HepG2 (cell line): ENCODE results near the gene KCNMA1. TPM values are rescaled to one million over a fixed set of nuclear protein-coding genes. Genes with fewer than 3 reads are reported as not detected.

Experiments used
- ATAC-seq: fragments of 200-7000 bp; cut with Tn5 transposase; 3 replicates; pipeline ENCODE4 v1.9.1; 2020; ENCODE audit warnings: mild to moderate bottlenecking, moderate library complexity
- BruUV-seq: library from RNA; stranded (reverse); fragments of 400-500 nt; replicated peaks from 2 replicates; lab custom pipeline; 2021; lab: Mats Ljungman, UMichigan
- CTCF ChIA-PET: fragments of 300-600 bp; formaldehyde crosslinking; extraction: SDS; loops from one replicate; lab custom pipeline; 2021; ENCODE audit warnings: low total read pairs, inconsistent platforms, low intra/inter-chr PET ratio; lab: Yijun Ruan, JAX
- POLR2A ChIA-PET: fragments of 350-600 bp; sonication (Branson Sonifier 250); formaldehyde crosslinking; loops from one replicate; lab custom pipeline; 2020; ENCODE audit warnings: antibody characterized with exemption, inconsistent platforms; lab: Yijun Ruan, JAX
- DNase-seq: peaks from one replicate; pipeline ENCODE4 v3.0.0-alpha.2; 2015; ENCODE audit warnings: low spot score
- FAIRE-seq: peaks from 3 replicates; lab custom pipeline; 2011; peaks lifted over from hg19 to GRCh38; lab: Jason Lieb, UNC
- H2AFZ ChIP-seq: one replicate; pipeline ENCODE4 v1.6.1; 2011; ENCODE audit warnings: low read length, inconsistent platforms
- H3K27ac ChIP-seq: fragments of 300-600 bp; 3 replicates; pipeline ENCODE4 v1.8.0; 2011; ENCODE audit warnings: mixed run types, mild to moderate bottlenecking, mixed read lengths, low read length, inconsistent platforms; ENCODE audit not compliant: insufficient read depth; ENCODE audit errors: extremely low read length
- H3K27me3 ChIP-seq, 2 experiments: fragments of 200-600 bp in 1 of 2; 2 replicates in 1 of 2; 3 replicates in 1 of 2; pipeline versions ENCODE4 v1.6.0 to v1.8.0; 2011; ENCODE audit warnings: low read length in 2 of 2, mild to moderate bottlenecking in 2 of 2, moderate library complexity in 2 of 2, inconsistent platforms in 1 of 2; ENCODE audit not compliant: insufficient read depth in 2 of 2, control insufficient read depth in 1 of 2
- H3K36me3 ChIP-seq, 2 experiments: fragments of 200-600 bp in 1 of 2; replicated peaks in 1 of 2; 2 replicates in 1 of 2; 3 replicates in 1 of 2; pipeline versions ENCODE4 v1.5.1 to v1.8.0; 2011; ENCODE audit warnings: low read length in 2 of 2, inconsistent platforms in 1 of 2; ENCODE audit not compliant: insufficient read depth in 2 of 2, control insufficient read depth in 1 of 2
- H3K4me1 ChIP-seq: 2 replicates; pipeline ENCODE4 v1.5.1; 2012; ENCODE audit warnings: low read length, inconsistent platforms; ENCODE audit not compliant: insufficient read depth
- H3K4me2 ChIP-seq: 2 replicates; pipeline ENCODE4 v1.6.0; 2011; ENCODE audit warnings: low read depth, low read length, inconsistent platforms
- H3K4me3 ChIP-seq, 3 experiments: fragments of 200-600 bp in 1 of 3; sonication (generic), shearing (Covaris generic) in 1 of 3; replicated peaks in 1 of 3; 2 replicates each; pipeline ENCODE4 v1.5.1; 2011 to 2016; ENCODE audit warnings: low read length in 3 of 3, inconsistent platforms in 2 of 3, low read depth in 2 of 3, mild to moderate bottlenecking in 2 of 3, control low read depth in 1 of 3, mixed read lengths in 1 of 3; ENCODE audit not compliant: insufficient read depth in 1 of 3
- H3K79me2 ChIP-seq: one replicate; pipeline ENCODE4 v1.6.1; 2011; ENCODE audit warnings: low read length, inconsistent platforms; ENCODE audit not compliant: insufficient read depth
- H3K9ac ChIP-seq: 2 replicates; pipeline ENCODE4 v1.6.0; 2011; ENCODE audit warnings: mild to moderate bottlenecking, low read depth, low read length, inconsistent platforms; ENCODE audit not compliant: insufficient read depth
- H3K9me3 ChIP-seq: 2 replicates; pipeline ENCODE4 v1.5.1; 2012; ENCODE audit warnings: mild to moderate bottlenecking, low read length
- H4K20me1 ChIP-seq: 2 replicates; pipeline ENCODE4 v1.6.0; 2011; ENCODE audit warnings: inconsistent platforms, mild to moderate bottlenecking, low read length, moderate library complexity; ENCODE audit not compliant: insufficient read depth
- CBX1 ChIP-seq: IDR thresholded peaks from one replicate; pipeline ENCODE4 v1.6.1; 2016; ENCODE audit warnings: antibody characterized with exemption, low read depth
- DNMT3B ChIP-seq: conservative IDR thresholded peaks from 2 replicates; pipeline ENCODE4 v1.6.1; 2016; ENCODE audit warnings: missing biosample characterization, control low read depth
- FOXK2 ChIP-seq: fragments of 450-650 bp; IDR thresholded peaks from 2 replicates; pipeline ENCODE4 v1.6.1; 2016
- SRSF9 ChIP-seq: fragments of 200-400 bp; formaldehyde crosslinking; IDR thresholded peaks from 2 replicates; pipeline ENCODE4 v1.6.1; 2018; ENCODE audit warnings: borderline replicate concordance, mild to moderate bottlenecking, low read depth, low read length; ENCODE audit not compliant: insufficient read depth, poor library complexity, severe bottlenecking
- TCF12 ChIP-seq, 2 experiments: fragments of 450-650 bp in 1 of 2; sonication (generic) in 1 of 2; formaldehyde crosslinking in 1 of 2; IDR thresholded peaks; 2 replicates each; pipeline versions ENCODE4 v1.6.1 to v1.8.0; 2017 to 2022; ENCODE audit warnings: antibody characterized with exemption in 1 of 2, mild to moderate bottlenecking in 1 of 2, missing genetic modification reagents in 1 of 2, moderate library complexity in 1 of 2
- ZNF556 ChIP-seq: sonication (generic); formaldehyde crosslinking; IDR thresholded peaks from 2 replicates; pipeline ENCODE4 v1.4.0; 2020; ENCODE audit warnings: mild to moderate bottlenecking, missing genetic modification reagents, borderline replicate concordance
- ZSCAN25 ChIP-seq: sonication (generic); formaldehyde crosslinking; IDR thresholded peaks from 2 replicates; pipeline ENCODE4 v1.8.0; 2022; ENCODE audit warnings: mild to moderate bottlenecking, missing genetic modification reagents
- WGBS: methylation state at CpG from one replicate; pipeline ENCODE4 v1.1.6; 2017; ENCODE audit warnings: low lambda C conversion rate; 5-methylcytosine and 5-hydroxymethylcytosine counted together
- in situ Hi-C: cut with HindIII; loops from 2 replicates; pipeline ENCODE4 v1.10.0; 2017; ENCODE audit warnings: low pct_unique_long_range_greater_than_20kb; ENCODE audit not compliant: extremely low pct_ligation_motif_present
- intact Hi-C: fragments of 100-400 bp; cut with micrococcal nuclease; formaldehyde crosslinking; loops from one replicate; pipeline ENCODE4 v1.10.0; 2022; ENCODE audit not compliant: unreplicated experiment
- polyA plus RNA-seq, 8 experiments: library from polyadenylated mRNA; depleted of rRNA in 3 of 8; stranded (reverse) in 7 of 8; unstranded in 1 of 8; fragments of >200 nt; fragmentation: Illumina TruSeq in 4 of 8; extraction: Trizol in 4 of 8; gene quantifications; 2 replicates each; pipeline versions ENCODE4 v1.2.1 to v1.2.3, GENCODE V29; 2011 to 2016; ENCODE audit warnings: low read depth in 4 of 8, missing spikeins in 1 of 8, mixed read lengths in 1 of 8; ENCODE audit not compliant: insufficient read depth in 1 of 8
- total RNA-seq, 5 experiments: library from RNA; depleted of rRNA; stranded (reverse); fragments of >200 nt; fragmentation: Illumina TruSeq; extraction: Trizol; gene quantifications; 2 replicates each; pipeline ENCODE4 v1.2.3, GENCODE V29; 2016; ENCODE audit warnings: low read depth in 1 of 5
- TF ChIP-seq, protein P1 (sequence below): sonication (generic); formaldehyde crosslinking; IDR thresholded peaks from 2 replicates; pipeline ENCODE4 v1.4.0; 2020; ENCODE audit warnings: missing genetic modification reagents
- TF ChIP-seq, protein P2 (sequence below), 2 experiments: sonication (generic) in 1 of 2; formaldehyde crosslinking in 1 of 2; IDR thresholded peaks; 2 replicates each; pipeline versions ENCODE4 v1.6.1 to v1.9.0; 2014 to 2022; ENCODE audit warnings: antibody characterized with exemption in 1 of 2, borderline replicate concordance in 1 of 2, inconsistent platforms in 1 of 2, low read depth in 1 of 2, missing genetic modification reagents in 1 of 2

Gene KCNMA1
- total and polyA plus RNA-seq, 2 of the 13 experiments (the other 11 are each of a cell fraction or from before 2014, with no cell fraction given), result 0.02 TPM; not detected in 1

DNA sequence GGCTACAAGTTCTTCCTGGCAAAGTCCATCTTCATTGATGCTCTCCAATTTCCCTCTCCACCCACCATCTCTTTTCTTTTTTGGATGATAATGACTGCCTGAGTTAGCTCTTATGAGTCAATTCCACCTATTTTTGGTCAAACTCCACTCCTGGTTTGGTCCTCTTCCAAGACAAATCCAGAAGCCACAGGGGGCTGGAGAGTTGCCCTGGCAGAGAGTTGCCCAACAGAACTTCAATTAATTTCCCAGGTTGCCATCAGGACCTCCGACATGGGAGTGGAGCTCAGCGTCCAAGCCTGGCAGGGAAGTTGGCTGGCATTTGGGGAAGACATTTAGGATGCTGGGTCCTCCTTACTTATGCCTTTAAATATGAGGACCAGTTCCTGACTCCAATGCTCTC is 29.2 kb upstream of the KCNMA1 start:
- Histone ChIP-seq H3K27me3 (no peaks in the 10 kb centered on the region), H3K9me3 (no peaks in the 10 kb centered on the region), H3K36me3 (no peaks in the 10 kb centered on the region), H3K79me2 (no peaks in the 10 kb centered on the region), H3K4me3 (no peak overlapping the region), H2AFZ (no peak overlapping the region), H3K27ac (no peak overlapping the region), H3K4me1 (no peaks in the 10 kb centered on the region), H3K4me2 (no peak overlapping the region), H4K20me1 (no peaks in the 10 kb centered on the region), H3K9ac (no peak overlapping the region)
- intact Hi-C loops, result no loop called here
- FAIRE-seq, result no peak
- 0% methylated on average over 2 of the region's 2 CpGs for WGBS
- no peak for DNase-seq
- ATAC-seq, result no peak
- TF ChIP-seq FOXK2, result no peak
- TF ChIP-seq ZNF556, result no peak
- no peak for TF ChIP-seq TCF12 (IDR thresholded peaks at IDR 0.05)
- TF ChIP-seq TCF12 (CRISPR knock-in tag; IDR thresholded peaks at IDR 0.05), result no peak
- TF ChIP-seq, protein P1, sequence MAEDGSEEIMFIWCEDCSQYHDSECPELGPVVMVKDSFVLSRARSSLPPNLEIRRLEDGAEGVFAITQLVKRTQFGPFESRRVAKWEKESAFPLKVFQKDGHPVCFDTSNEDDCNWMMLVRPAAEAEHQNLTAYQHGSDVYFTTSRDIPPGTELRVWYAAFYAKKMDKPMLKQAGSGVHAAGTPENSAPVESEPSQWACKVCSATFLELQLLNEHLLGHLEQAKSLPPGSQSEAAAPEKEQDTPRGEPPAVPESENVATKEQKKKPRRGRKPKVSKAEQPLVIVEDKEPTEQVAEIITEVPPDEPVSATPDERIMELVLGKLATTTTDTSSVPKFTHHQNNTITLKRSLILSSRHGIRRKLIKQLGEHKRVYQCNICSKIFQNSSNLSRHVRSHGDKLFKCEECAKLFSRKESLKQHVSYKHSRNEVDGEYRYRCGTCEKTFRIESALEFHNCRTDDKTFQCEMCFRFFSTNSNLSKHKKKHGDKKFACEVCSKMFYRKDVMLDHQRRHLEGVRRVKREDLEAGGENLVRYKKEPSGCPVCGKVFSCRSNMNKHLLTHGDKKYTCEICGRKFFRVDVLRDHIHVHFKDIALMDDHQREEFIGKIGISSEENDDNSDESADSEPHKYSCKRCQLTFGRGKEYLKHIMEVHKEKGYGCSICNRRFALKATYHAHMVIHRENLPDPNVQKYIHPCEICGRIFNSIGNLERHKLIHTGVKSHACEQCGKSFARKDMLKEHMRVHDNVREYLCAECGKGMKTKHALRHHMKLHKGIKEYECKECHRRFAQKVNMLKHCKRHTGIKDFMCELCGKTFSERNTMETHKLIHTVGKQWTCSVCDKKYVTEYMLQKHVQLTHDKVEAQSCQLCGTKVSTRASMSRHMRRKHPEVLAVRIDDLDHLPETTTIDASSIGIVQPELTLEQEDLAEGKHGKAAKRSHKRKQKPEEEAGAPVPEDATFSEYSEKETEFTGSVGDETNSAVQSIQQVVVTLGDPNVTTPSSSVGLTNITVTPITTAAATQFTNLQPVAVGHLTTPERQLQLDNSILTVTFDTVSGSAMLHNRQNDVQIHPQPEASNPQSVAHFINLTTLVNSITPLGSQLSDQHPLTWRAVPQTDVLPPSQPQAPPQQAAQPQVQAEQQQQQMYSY (CRISPR knock-in tag), result no peak
- TF ChIP-seq ZSCAN25, result no peak
- TF ChIP-seq DNMT3B (CRISPR knock-in tag), result no peak
- TF ChIP-seq, protein P2, sequence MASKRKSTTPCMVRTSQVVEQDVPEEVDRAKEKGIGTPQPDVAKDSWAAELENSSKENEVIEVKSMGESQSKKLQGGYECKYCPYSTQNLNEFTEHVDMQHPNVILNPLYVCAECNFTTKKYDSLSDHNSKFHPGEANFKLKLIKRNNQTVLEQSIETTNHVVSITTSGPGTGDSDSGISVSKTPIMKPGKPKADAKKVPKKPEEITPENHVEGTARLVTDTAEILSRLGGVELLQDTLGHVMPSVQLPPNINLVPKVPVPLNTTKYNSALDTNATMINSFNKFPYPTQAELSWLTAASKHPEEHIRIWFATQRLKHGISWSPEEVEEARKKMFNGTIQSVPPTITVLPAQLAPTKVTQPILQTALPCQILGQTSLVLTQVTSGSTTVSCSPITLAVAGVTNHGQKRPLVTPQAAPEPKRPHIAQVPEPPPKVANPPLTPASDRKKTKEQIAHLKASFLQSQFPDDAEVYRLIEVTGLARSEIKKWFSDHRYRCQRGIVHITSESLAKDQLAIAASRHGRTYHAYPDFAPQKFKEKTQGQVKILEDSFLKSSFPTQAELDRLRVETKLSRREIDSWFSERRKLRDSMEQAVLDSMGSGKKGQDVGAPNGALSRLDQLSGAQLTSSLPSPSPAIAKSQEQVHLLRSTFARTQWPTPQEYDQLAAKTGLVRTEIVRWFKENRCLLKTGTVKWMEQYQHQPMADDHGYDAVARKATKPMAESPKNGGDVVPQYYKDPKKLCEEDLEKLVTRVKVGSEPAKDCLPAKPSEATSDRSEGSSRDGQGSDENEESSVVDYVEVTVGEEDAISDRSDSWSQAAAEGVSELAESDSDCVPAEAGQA (IDR thresholded peaks at IDR 0.05; ENCODE audit: low read depth), result no peak
- TF ChIP-seq, protein P2 (CRISPR knock-in tag; IDR thresholded peaks at IDR 0.05; ENCODE audit: borderline replicate concordance), result no peak
- TF ChIP-seq CBX1, result no peak
- TF ChIP-seq SRSF9, result no peak
- CTCF ChIA-PET, result no interaction called here
- POLR2A ChIA-PET, result no interaction called here
- in situ Hi-C loops, result no loop called here
- no TSS peak for BruUV-seq
